IMR-90 (cell line): ENCODE results near the gene ASXL3. TPM values are rescaled to one million over a fixed set of nuclear protein-coding genes. Genes with fewer than 3 reads are reported as not detected.

Source experiments
- ATAC-seq: fragments of 200-7000 bp; cut with Tn5 transposase; 2 replicates; pipeline ENCODE4 v1.9.1; 2020; ENCODE audit warnings: low read depth, mild to moderate bottlenecking, moderate library complexity
- BruUV-seq: library from RNA; stranded (reverse); fragments of 400-500 nt; replicated peaks from 2 replicates; lab custom pipeline; 2021; lab: Mats Ljungman, UMichigan
- CTCF ChIA-PET: fragments of 300-600 bp; formaldehyde crosslinking; extraction: SDS; loops from one replicate; lab custom pipeline; 2021; ENCODE audit warnings: antibody characterized with exemption; lab: Yijun Ruan, JAX
- POLR2A ChIA-PET: fragments of 300-600 bp; sonication (Branson Sonifier 250); formaldehyde crosslinking; loops from one replicate; lab custom pipeline; 2022; ENCODE audit warnings: antibody characterized with exemption; ENCODE audit not compliant: unreplicated experiment; lab: Charles Lee
- DNase-seq: peaks from one replicate; pipeline ENCODE4 v3.0.0; 2013
- H2AFZ ChIP-seq: replicated peaks from 2 replicates; pipeline ENCODE3; 2013; ENCODE audit warnings: low read length, mild to moderate bottlenecking; ENCODE audit not compliant: poor library complexity
- H2AK5ac ChIP-seq: 2 replicates; pipeline ENCODE4 v1.6.1; 2013; ENCODE audit warnings: low read depth, low read length, inconsistent platforms
- H2AK9ac ChIP-seq: replicated peaks from 2 replicates; pipeline ENCODE3; 2013; ENCODE audit warnings: mild to moderate bottlenecking, low read depth, low read length, moderate library complexity; ENCODE audit not compliant: poor library complexity
- H2BK120ac ChIP-seq: 2 replicates; pipeline ENCODE4 v1.6.1; 2013; ENCODE audit warnings: low read depth, low read length, inconsistent platforms
- H2BK15ac ChIP-seq: 3 replicates; pipeline ENCODE4 v1.6.1; 2013; ENCODE audit warnings: low read depth, low read length, inconsistent platforms
- H2BK20ac ChIP-seq: 2 replicates; pipeline ENCODE4 v1.6.1; 2013; ENCODE audit warnings: low read depth, mild to moderate bottlenecking, inconsistent platforms, low read length, moderate library complexity
- H2BK5ac ChIP-seq: 2 replicates; pipeline ENCODE4 v1.6.1; 2013; ENCODE audit warnings: mild to moderate bottlenecking, low read depth, low read length, inconsistent platforms; ENCODE audit not compliant: poor library complexity, severe bottlenecking
- H3K14ac ChIP-seq: replicated peaks from 2 replicates; pipeline ENCODE4 v1.6.1; 2013; ENCODE audit warnings: low read depth, low read length, inconsistent platforms
- H3K18ac ChIP-seq: 2 replicates; pipeline ENCODE4 v1.6.1; 2013; ENCODE audit warnings: low read depth, low read length, control low read depth
- H3K23ac ChIP-seq: 2 replicates; pipeline ENCODE4 v1.6.1; 2013; ENCODE audit warnings: low read depth, low read length, inconsistent platforms
- H3K27ac ChIP-seq: 2 replicates; pipeline ENCODE4 v1.5.1; 2013; ENCODE audit warnings: mild to moderate bottlenecking, control low read depth, low read length; ENCODE audit not compliant: insufficient read depth
- H3K27me3 ChIP-seq: 2 replicates; pipeline ENCODE4 v1.6.1; 2013; ENCODE audit warnings: low read length; ENCODE audit not compliant: control insufficient read depth, insufficient read depth
- H3K36me3 ChIP-seq: 2 replicates; pipeline ENCODE4 v1.6.1; 2013; ENCODE audit warnings: low read length, mixed read lengths; ENCODE audit not compliant: control insufficient read depth, insufficient read depth
- H3K4ac ChIP-seq: 2 replicates; pipeline ENCODE4 v1.6.1; 2013; ENCODE audit warnings: low read depth, low read length, inconsistent platforms
- H3K4me1 ChIP-seq: 2 replicates; pipeline ENCODE4 v1.6.1; 2013; ENCODE audit warnings: low read length, mixed read lengths; ENCODE audit not compliant: control insufficient read depth, insufficient read depth
- H3K4me2 ChIP-seq: 2 replicates; pipeline ENCODE4 v1.6.1; 2013; ENCODE audit warnings: low read depth, mild to moderate bottlenecking, control low read depth, low read length, moderate library complexity
- H3K4me3 ChIP-seq: 2 replicates; pipeline ENCODE4 v1.5.1; 2013; ENCODE audit warnings: low read depth, mild to moderate bottlenecking, control low read depth, low read length, moderate library complexity; ENCODE audit not compliant: insufficient read depth
- H3K56ac ChIP-seq: 2 replicates; pipeline ENCODE4 v1.6.1; 2013; ENCODE audit warnings: low read length, inconsistent platforms; ENCODE audit not compliant: insufficient read depth; ENCODE audit errors: extremely low read depth
- H3K79me1 ChIP-seq, 2 experiments: 2 replicates each; pipeline ENCODE4 v1.6.1; 2013; ENCODE audit warnings: low read length in 2 of 2, inconsistent platforms in 1 of 2, low read depth in 1 of 2
- H3K9ac ChIP-seq: 2 replicates; pipeline ENCODE4 v1.6.1; 2013; ENCODE audit warnings: low read depth, low read length, control low read depth
- H3K9me1 ChIP-seq: 2 replicates; pipeline ENCODE4 v1.6.1; 2013; ENCODE audit warnings: low read length, inconsistent platforms; ENCODE audit not compliant: insufficient read depth
- H3K9me3 ChIP-seq: 2 replicates; pipeline ENCODE4 v1.6.1; 2013; ENCODE audit warnings: low read length; ENCODE audit not compliant: control insufficient read depth, insufficient read depth
- H4K20me1 ChIP-seq: 2 replicates; pipeline ENCODE4 v1.6.1; 2013; ENCODE audit warnings: low read length, inconsistent platforms; ENCODE audit not compliant: insufficient read depth
- H4K5ac ChIP-seq: 2 replicates; pipeline ENCODE4 v1.6.1; 2013; ENCODE audit warnings: mild to moderate bottlenecking, low read depth, low read length, control low read depth
- H4K8ac ChIP-seq, 2 experiments: 2 replicates each; pipeline ENCODE4 v1.6.1; 2013; ENCODE audit warnings: low read depth in 2 of 2, low read length in 2 of 2, control low read depth in 1 of 2, inconsistent platforms in 1 of 2
- H4K91ac ChIP-seq: 2 replicates; pipeline ENCODE4 v1.6.1; 2013; ENCODE audit warnings: low read depth, low read length, inconsistent platforms; ENCODE audit not compliant: insufficient read depth
- MXI1 ChIP-seq: IDR thresholded peaks from 2 replicates; pipeline ENCODE4 v1.6.1; 2012; ENCODE audit warnings: low read depth, mild to moderate bottlenecking, low read length, moderate library complexity, borderline replicate concordance
- WGBS, 2 experiments: methylation state at CpG; one replicate each; pipeline versions ENCODE4 v1.1.5 to v1.1.7; 2013; ENCODE audit warnings: missing lambda C conversion rate in 2 of 2; ENCODE audit not compliant: insufficient read length in 1 of 2; ENCODE audit errors: extremely low coverage in 2 of 2; 5-methylcytosine and 5-hydroxymethylcytosine counted together
- dilution Hi-C: fragments of 300-500 bp; cut with HindIII; formaldehyde crosslinking; loops from one replicate; pipeline ENCODE4 v1.14.3; 2018; ENCODE audit warnings: low sequenced_read_pairs; ENCODE audit not compliant: unreplicated experiment
- in situ Hi-C: fragments of 300-500 bp; cut with MboI; formaldehyde crosslinking; loops from 3 replicates; pipeline ENCODE4 v1.14.3; 2019; ENCODE audit warnings: low sequenced_read_pairs, inconsistent platforms, mixed read lengths
- intact Hi-C: fragments of 100-400 bp; cut with micrococcal nuclease; formaldehyde crosslinking; loops from 2 replicates; pipeline ENCODE4 v1.10.0; 2022
- polyA plus RNA-seq, 3 experiments: library from polyadenylated mRNA; depleted of rRNA; stranded (reverse); fragments of >200 nt; gene quantifications; 2 replicates each; pipeline ENCODE4 v1.2.3, GENCODE V29; 2012; ENCODE audit warnings: low replicate concordance in 1 of 3
- total RNA-seq: library from RNA; depleted of rRNA; stranded (reverse); fragments of >200 nt; gene quantifications from 2 replicates; pipeline ENCODE4 v1.2.3, GENCODE V29; 2012

The ASXL3 gene
- total and polyA plus RNA-seq, 2 of the 4 experiments (the other 2 are of a cell fraction), result 0.03 to 0.54 TPM

- peaks cover 2% of the 10 kb centered on the region; the same call in 1 of the 2 replicates for H3K4me1 ChIP-seq
- CTCF ChIA-PET, result no interaction called here
Measured at GRCh38 chr18:33556846-33557245, 21.2 kb upstream of the ASXL3 start.

More at GRCh38 chr18:33556846-33557245, 21.2 kb upstream of the ASXL3 start:
- no peak for TF ChIP-seq MXI1
- POLR2A ChIA-PET, result no interaction called here
- no peak overlapping the region for H4K5ac ChIP-seq
- H3K9me3 ChIP-seq, result no peaks in the 10 kb centered on the region
- DNase-seq, result no peak
- dilution Hi-C loops (no loop called here), intact Hi-C loops (no loop called here), in situ Hi-C loops (no loop called here)
- BruUV-seq, result no TSS peak
- no peaks in the 10 kb centered on the region for H3K36me3 ChIP-seq
- WGBS, 2 experiments, result 100% methylated on average over 1 of the region's 2 CpGs; no CpG with 5 or more reads in 1 of the 2 experiments
- no peak overlapping the region for H3K4me2 ChIP-seq
- H3K4me3 ChIP-seq, result no peak overlapping the region
- no peaks in the 10 kb centered on the region for H3K27me3 ChIP-seq
- H4K20me1 ChIP-seq, result no peaks in the 10 kb centered on the region
- no peak overlapping the region for H3K4ac ChIP-seq
- no peak overlapping the region for H3K14ac ChIP-seq
- no peak overlapping the region for H4K91ac ChIP-seq
- no peak overlapping the region for H2BK20ac ChIP-seq
- H2BK5ac ChIP-seq, result no peak overlapping the region
- H2BK15ac ChIP-seq, result no peak overlapping the region
- no peaks in the 10 kb centered on the region for H3K9me1 ChIP-seq
- H3K27ac ChIP-seq, result no peak overlapping the region
- no peak overlapping the region for H4K8ac ChIP-seq
- no peak overlapping the region for H3K18ac ChIP-seq
- no peak overlapping the region for H3K9ac ChIP-seq
- no peak overlapping the region for H2AK9ac ChIP-seq
- H3K79me1 ChIP-seq, result no peaks in the 10 kb centered on the region
- H2AK5ac ChIP-seq, result no peak overlapping the region
- H2BK120ac ChIP-seq, result no peak overlapping the region
- ATAC-seq, result no peak
- no peak overlapping the region for H3K56ac ChIP-seq
- no peak overlapping the region for H3K23ac ChIP-seq
- H2AFZ ChIP-seq, result no peak overlapping the region
